Sigmoid colon (tissue), 4 donors: ENCODE data around the gene VWA5B1.

Experiments
- CTCF ChIP-seq, 4 experiments: fragments of 450-650 bp in 3 of 4; fragments of 200-600 bp in 1 of 4; IDR thresholded peaks; one replicate each; pipeline ENCODE4 v1.5.1; 2016 to 2019; ENCODE audit warnings: antibody characterized with exemption in 4 of 4, mild to moderate bottlenecking in 3 of 4, moderate library complexity in 2 of 4
- POLR2AphosphoS5 ChIP-seq, 4 donors: sonication (generic); formaldehyde crosslinking; IDR thresholded peaks; one replicate each; pipeline ENCODE4 v1.6.1; 2017; ENCODE audit warnings: antibody characterized with exemption in 4 of 4

GRCh38 chr1:20372676-20373075 is 82.0 kb downstream of the VWA5B1 start:
- no peak for TF ChIP-seq CTCF (IDR thresholded peaks at IDR 0.05)
- no peak for TF ChIP-seq POLR2AphosphoS5 (IDR thresholded peaks at IDR 0.05)
